Loucy (cell line): Measurements from ENCODE around the gene SNX5.

Experiments used
- H2AFZ ChIP-seq: fragments of 200-600 bp; sonication (generic); 2 replicates; pipeline ENCODE4 v1.6.0; 2016; ENCODE audit warnings: antibody characterized with exemption, mild to moderate bottlenecking, low read length, moderate library complexity
- H3F3A ChIP-seq: fragments of 200-600 bp; 2 replicates; pipeline ENCODE4 v1.6.0; 2016; ENCODE audit warnings: antibody characterized with exemption, low read depth, mild to moderate bottlenecking
- H3K27me3 ChIP-seq: fragments of 200-600 bp; sonication (generic); 2 replicates; pipeline ENCODE4 v1.6.1; 2014; ENCODE audit warnings: low read length, mild to moderate bottlenecking; ENCODE audit not compliant: insufficient read depth, poor library complexity, severe bottlenecking
- H3K36me3 ChIP-seq: fragments of 200-600 bp; sonication (generic); 2 replicates; pipeline ENCODE4 v1.6.1; 2016; ENCODE audit warnings: low read length; ENCODE audit not compliant: insufficient read depth
- H3K4me1 ChIP-seq: fragments of 200-600 bp; sonication (generic); 2 replicates; pipeline ENCODE4 v1.5.1; 2014; ENCODE audit warnings: low read length, mild to moderate bottlenecking; ENCODE audit not compliant: insufficient read depth, poor library complexity, severe bottlenecking
- H3K4me2 ChIP-seq: fragments of 200-600 bp; sonication (generic); 2 replicates; pipeline ENCODE4 v1.6.0; 2014; ENCODE audit warnings: antibody characterized with exemption, low read length, low read depth, mild to moderate bottlenecking; ENCODE audit not compliant: poor library complexity, severe bottlenecking
- H3K4me3 ChIP-seq: fragments of 200-600 bp; sonication (generic); 2 replicates; pipeline ENCODE4 v1.5.1; 2014; ENCODE audit warnings: low read length, mild to moderate bottlenecking, mixed read lengths; ENCODE audit not compliant: poor library complexity, severe bottlenecking
- H3K79me2 ChIP-seq: fragments of 200-600 bp; sonication (generic); 2 replicates; pipeline ENCODE4 v1.6.1; 2014; ENCODE audit warnings: low read length; ENCODE audit not compliant: insufficient read depth
- H3K9ac ChIP-seq: fragments of 200-600 bp; sonication (generic); 2 replicates; pipeline ENCODE4 v1.6.0; 2014; ENCODE audit warnings: mild to moderate bottlenecking, low read depth, low read length, moderate library complexity; ENCODE audit not compliant: poor library complexity, severe bottlenecking
- H3K9me2 ChIP-seq: fragments of 200-600 bp; sonication (generic); replicated peaks from 2 replicates; pipeline ENCODE4 v1.6.1; 2016; ENCODE audit warnings: low read depth, low read length, mixed read lengths
- H3K9me3 ChIP-seq: fragments of 200-600 bp; sonication (generic); 2 replicates; pipeline ENCODE4 v1.6.1; 2014; ENCODE audit warnings: mild to moderate bottlenecking, antibody characterized with exemption, low read length, low read depth; ENCODE audit not compliant: insufficient read depth
- H4K20me1 ChIP-seq: fragments of 200-600 bp; sonication (generic); 2 replicates; pipeline ENCODE4 v1.6.0; 2014; ENCODE audit warnings: antibody characterized with exemption, low read length, mild to moderate bottlenecking; ENCODE audit not compliant: insufficient read depth, poor library complexity, severe bottlenecking
- CTCF ChIP-seq: fragments of 200-600 bp; sonication (generic); conservative IDR thresholded peaks from 2 replicates; pipeline ENCODE4 v1.5.1; 2014; ENCODE audit warnings: mild to moderate bottlenecking, antibody characterized with exemption, low read length
- EZH2phosphoT487 ChIP-seq: fragments of 200-600 bp; IDR thresholded peaks from 2 replicates; pipeline ENCODE4 v1.6.1; 2018; ENCODE audit warnings: antibody characterized with exemption, mild to moderate bottlenecking, moderate library complexity, borderline replicate concordance

Gene SNX5

GRCh38 chr20:18006684-18007083 is 38.1 kb upstream of the SNX5 start:
- Histone ChIP-seq H2AFZ (no peak overlapping the region), H3K9me3 (no peaks in the 10 kb centered on the region), H3K9me2 (no peaks in the 10 kb centered on the region), H3K4me3 (no peak overlapping the region), H3K4me1 (no peaks in the 10 kb centered on the region), H3F3A (no peaks in the 10 kb centered on the region), H3K27me3 (no peaks in the 10 kb centered on the region), H3K4me2 (no peak overlapping the region), H3K36me3 (no peaks in the 10 kb centered on the region), H3K9ac (no peak overlapping the region), H3K79me2 (no peaks in the 10 kb centered on the region), H4K20me1 (no peaks in the 10 kb centered on the region)
- TF ChIP-seq CTCF (no peak), EZH2phosphoT487 (no peak)

DNA sequence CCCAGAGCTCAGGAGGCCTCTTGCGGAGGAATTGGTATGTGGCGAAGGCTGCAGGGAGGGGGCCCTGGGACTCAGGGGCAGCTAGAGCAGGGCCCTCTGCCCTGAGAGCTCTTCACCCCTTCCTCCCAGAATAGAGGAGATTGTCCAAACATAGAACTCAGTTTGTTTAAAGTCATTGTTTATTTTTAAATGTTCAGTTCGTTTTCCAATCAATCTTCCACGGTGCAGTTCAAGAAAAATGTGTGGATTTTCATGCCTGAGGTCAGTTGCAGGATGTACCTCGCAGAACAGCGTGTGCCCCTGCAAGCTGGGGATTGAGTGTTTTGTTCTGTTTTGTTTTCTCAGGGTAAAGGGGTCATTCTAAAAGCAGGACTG is 37.4 kb upstream of the SNX5 start:
- H3K9ac ChIP-seq, result no peak overlapping the region
- H3K4me1 ChIP-seq, result no peaks in the 10 kb centered on the region
- no peaks in the 10 kb centered on the region for H3F3A ChIP-seq
- TF ChIP-seq CTCF (no peak), EZH2phosphoT487 (no peak)
- no peaks in the 10 kb centered on the region for H4K20me1 ChIP-seq
- H2AFZ ChIP-seq, result no peak overlapping the region
- no peaks in the 10 kb centered on the region for H3K9me2 ChIP-seq
- H3K4me3 ChIP-seq, result no peak overlapping the region
- no peaks in the 10 kb centered on the region for H3K27me3 ChIP-seq
- no peaks in the 10 kb centered on the region for H3K79me2 ChIP-seq
- H3K9me3 ChIP-seq, result no peaks in the 10 kb centered on the region
- no peak overlapping the region for H3K4me2 ChIP-seq
- H3K36me3 ChIP-seq, result no peaks in the 10 kb centered on the region

GRCh38 chr20:18005170-18005989 is 36.8 kb upstream of the SNX5 start:
- H3K4me1 ChIP-seq, result no peaks in the 10 kb centered on the region
- H3K9me3 ChIP-seq, result no peaks in the 10 kb centered on the region
- no peaks in the 10 kb centered on the region for H3K36me3 ChIP-seq
- H3F3A ChIP-seq, result no peaks in the 10 kb centered on the region
- H3K4me2 ChIP-seq, result no peak overlapping the region
- H3K4me3 ChIP-seq, result no peak overlapping the region
- no peaks in the 10 kb centered on the region for H3K27me3 ChIP-seq
- H3K9ac ChIP-seq, result no peak overlapping the region
- H3K79me2 ChIP-seq, result no peaks in the 10 kb centered on the region
- no peaks in the 10 kb centered on the region for H3K9me2 ChIP-seq
- TF ChIP-seq CTCF (no peak), EZH2phosphoT487 (no peak)
- H4K20me1 ChIP-seq, result no peaks in the 10 kb centered on the region
- no peak overlapping the region for H2AFZ ChIP-seq
